H1 (cell line): Measurements from ENCODE around the gene VAMP4. TPM values are rescaled to one million over a fixed set of nuclear protein-coding genes. Genes with fewer than 3 reads are reported as not detected.

Experiments used
- CTCF ChIA-PET: fragments of 300-600 bp; sonication (Branson Sonifier 250); formaldehyde crosslinking; loops from one replicate; lab custom pipeline; 2021; ENCODE audit not compliant: partially characterized antibody; lab: Charles Lee
- POLR2A ChIA-PET: fragments of 300-600 bp; sonication (Branson Sonifier 250); formaldehyde crosslinking; loops from one replicate; lab custom pipeline; 2021; ENCODE audit warnings: inconsistent platforms; ENCODE audit not compliant: partially characterized antibody; lab: Charles Lee
- DNase-seq, 2 experiments: peaks; one replicate each; pipeline versions ENCODE4 v3.0.0 to v3.0.0-alpha.2; 2010 to 2022; ENCODE audit warnings: low spot score in 2 of 2, low read depth in 1 of 2, mixed read lengths in 1 of 2
- FAIRE-seq: peaks from 2 replicates; lab custom pipeline; 2011; peaks lifted over from hg19 to GRCh38; lab: Jason Lieb, UNC
- H2AFZ ChIP-seq: 2 replicates; pipeline ENCODE4 v1.8.1; 2012; ENCODE audit warnings: low read length, inconsistent platforms
- H2AK5ac ChIP-seq: 2 replicates; pipeline ENCODE4 v1.6.1; 2013; ENCODE audit warnings: low read depth, low read length
- H2BK120ac ChIP-seq: replicated peaks from 2 replicates; pipeline ENCODE3; 2013; ENCODE audit warnings: low read depth, low read length, inconsistent platforms
- H2BK12ac ChIP-seq: 2 replicates; pipeline ENCODE4 v1.6.1; 2013; ENCODE audit warnings: low read depth, low read length
- H2BK15ac ChIP-seq: 2 replicates; pipeline ENCODE4 v1.6.1; 2013; ENCODE audit warnings: low read length
- H2BK20ac ChIP-seq: 2 replicates; pipeline ENCODE4 v1.6.1; 2013; ENCODE audit warnings: low read length
- H2BK5ac ChIP-seq: 2 replicates; pipeline ENCODE4 v1.6.1; 2013; ENCODE audit warnings: low read depth, low read length
- H3K14ac ChIP-seq: 2 replicates; pipeline ENCODE4 v1.6.1; 2013; ENCODE audit warnings: inconsistent platforms; ENCODE audit not compliant: insufficient read length
- H3K18ac ChIP-seq: 2 replicates; pipeline ENCODE4 v1.6.1; 2013; ENCODE audit warnings: low read length; ENCODE audit errors: extremely low read depth
- H3K23ac ChIP-seq: 2 replicates; pipeline ENCODE4 v1.6.1; 2013; ENCODE audit warnings: inconsistent platforms; ENCODE audit not compliant: insufficient read length
- H3K23me2 ChIP-seq: 2 replicates; pipeline ENCODE4 v1.6.1; 2013; ENCODE audit warnings: low read depth, low read length
- H3K27ac ChIP-seq: 2 replicates; pipeline ENCODE4 v1.6.1; 2011; ENCODE audit warnings: low read depth, low read length, inconsistent platforms
- H3K27me3 ChIP-seq, 4 experiments: replicated peaks in 1 of 4; 1 replicate in 1 of 4; 2 replicates in 3 of 4; pipeline versions ENCODE4 v1.6.1 to v1.8.1; 2011 to 2013; ENCODE audit warnings: low read length in 3 of 4, mild to moderate bottlenecking in 3 of 4, inconsistent platforms in 2 of 4, mixed read lengths in 2 of 4, moderate library complexity in 1 of 4; ENCODE audit not compliant: control insufficient read depth in 3 of 4, insufficient read depth in 3 of 4; ENCODE audit errors: extremely low read depth in 1 of 4
- H3K36me3 ChIP-seq, 4 experiments: 2 replicates each; pipeline versions ENCODE4 v1.6.1 to v1.8.1; 2011 to 2013; ENCODE audit warnings: mild to moderate bottlenecking in 4 of 4, low read length in 3 of 4, moderate library complexity in 2 of 4, control low read depth in 1 of 4, inconsistent platforms in 1 of 4; ENCODE audit not compliant: insufficient read depth in 4 of 4, control insufficient read depth in 2 of 4
- H3K4ac ChIP-seq: replicated peaks from 2 replicates; pipeline ENCODE3; 2013; ENCODE audit warnings: low read length, low read depth, mixed read lengths, inconsistent platforms; ENCODE audit not compliant: insufficient read length
- H3K4me1 ChIP-seq, 4 experiments: replicated peaks in 1 of 4; 1 replicate in 1 of 4; 2 replicates in 3 of 4; pipeline versions ENCODE4 v1.6.1 to v1.8.1; 2011 to 2013; ENCODE audit warnings: low read length in 3 of 4, inconsistent platforms in 2 of 4, mixed read lengths in 1 of 4; ENCODE audit not compliant: insufficient read depth in 4 of 4, control insufficient read depth in 3 of 4
- H3K4me2 ChIP-seq, 2 experiments: 2 replicates each; pipeline versions ENCODE4 v1.6.1 to v1.8.1; 2011 to 2013; ENCODE audit warnings: low read depth in 2 of 2, low read length in 2 of 2, control low read depth in 1 of 2, inconsistent platforms in 1 of 2, mild to moderate bottlenecking in 1 of 2; ENCODE audit not compliant: insufficient read depth in 1 of 2
- H3K4me3 ChIP-seq, 4 experiments: fragments of 200-600, 300-600 bp in 1 of 4; sonication (generic), shearing (Covaris generic), sonication (Bioruptor Twin) in 1 of 4; 2 replicates each; pipeline versions ENCODE4 v1.5.1 to v1.8.1; 2011 to 2016; ENCODE audit warnings: low read length in 4 of 4, low read depth in 3 of 4, control low read depth in 2 of 4, inconsistent platforms in 2 of 4, mild to moderate bottlenecking in 2 of 4, mixed read lengths in 1 of 4, moderate library complexity in 1 of 4; ENCODE audit not compliant: insufficient read depth in 2 of 4; ENCODE audit errors: extremely low read depth in 1 of 4
- H3K56ac ChIP-seq: replicated peaks from 2 replicates; pipeline ENCODE3; 2013; ENCODE audit warnings: low read depth, mild to moderate bottlenecking, mixed read lengths, low read length, inconsistent platforms; ENCODE audit not compliant: insufficient read length
- H3K79me1 ChIP-seq: 2 replicates; pipeline ENCODE4 v1.6.1; 2013; ENCODE audit warnings: low read depth, low read length, control low read depth
- H3K79me2 ChIP-seq, 2 experiments: 2 replicates each; pipeline versions ENCODE4 v1.6.1 to v1.8.1; 2012 to 2013; ENCODE audit warnings: low read length in 2 of 2, mild to moderate bottlenecking in 2 of 2, inconsistent platforms in 1 of 2; ENCODE audit not compliant: insufficient read depth in 2 of 2, control insufficient read depth in 1 of 2
- H3K9ac ChIP-seq, 4 experiments: replicated peaks in 1 of 4; 1 replicate in 1 of 4; 2 replicates in 3 of 4; pipeline versions ENCODE4 v1.6.1 to v1.8.1; 2011 to 2013; ENCODE audit warnings: low read depth in 3 of 4, low read length in 3 of 4, control low read depth in 2 of 4, mild to moderate bottlenecking in 2 of 4, moderate library complexity in 2 of 4, inconsistent platforms in 1 of 4; ENCODE audit errors: extremely low read depth in 1 of 4
- H3K9me3 ChIP-seq, 2 experiments: 2 replicates each; pipeline versions ENCODE4 v1.6.1 to v1.8.1; 2012 to 2013; ENCODE audit warnings: mild to moderate bottlenecking in 2 of 2, moderate library complexity in 2 of 2, control low read depth in 1 of 2, inconsistent platforms in 1 of 2, low read depth in 1 of 2, low read length in 1 of 2, mixed read lengths in 1 of 2; ENCODE audit not compliant: insufficient read depth in 2 of 2
- H4K20me1 ChIP-seq, 2 experiments: replicated peaks in 1 of 2; 2 replicates each; pipeline versions ENCODE3 to v1.8.1; 2011 to 2013; ENCODE audit warnings: inconsistent platforms in 2 of 2, low read length in 2 of 2, mild to moderate bottlenecking in 1 of 2; ENCODE audit not compliant: insufficient read depth in 2 of 2, control insufficient read depth in 1 of 2
- H4K5ac ChIP-seq: 2 replicates; pipeline ENCODE4 v1.6.1; 2013; ENCODE audit warnings: low read length, low read depth, mixed read lengths, inconsistent platforms; ENCODE audit not compliant: insufficient read length
- H4K8ac ChIP-seq: 2 replicates; pipeline ENCODE4 v1.8.0; 2013; ENCODE audit warnings: mild to moderate bottlenecking, moderate library complexity, low read length, inconsistent platforms; ENCODE audit not compliant: insufficient read depth; ENCODE audit errors: extremely low read depth
- H4K91ac ChIP-seq: replicated peaks from 2 replicates; pipeline ENCODE3; 2013; ENCODE audit warnings: low read length, mixed read lengths, inconsistent platforms; ENCODE audit not compliant: insufficient read length
- EZH2 ChIP-seq: fragments of 200-600 bp; sonication (generic); IDR thresholded peaks from 2 replicates; pipeline ENCODE4 v1.7.1; 2012; ENCODE audit warnings: low read depth, mild to moderate bottlenecking, moderate library complexity, low read length, inconsistent platforms; ENCODE audit not compliant: severe bottlenecking
- JUN ChIP-seq: IDR thresholded peaks from 2 replicates; pipeline ENCODE4 v1.6.1; 2011; ENCODE audit warnings: low read depth, mild to moderate bottlenecking, improper control_type of control experiment, low read length
- KDM4A ChIP-seq: IDR thresholded peaks from one replicate; pipeline ENCODE4 v1.7.1; 2012; ENCODE audit warnings: low read depth, mild to moderate bottlenecking, moderate library complexity, low read length, inconsistent platforms; ENCODE audit not compliant: severe bottlenecking
- SP2 ChIP-seq: IDR thresholded peaks from 2 replicates; pipeline ENCODE4 v1.6.1; 2012; ENCODE audit warnings: mild to moderate bottlenecking, low read length, inconsistent platforms
- SP4 ChIP-seq: IDR thresholded peaks from 2 replicates; pipeline ENCODE4 v1.6.1; 2012; ENCODE audit warnings: low read length, inconsistent platforms
- polyA plus RNA-seq, 7 experiments: library from polyadenylated mRNA; depleted of rRNA in 3 of 7; stranded (reverse) in 5 of 7; unstranded in 2 of 7; fragments of >200 nt in 5 of 7; fragments of 200-250 nt in 2 of 7; gene quantifications; 1 replicate in 5 of 7; 2 replicates in 1 of 7; 4 replicates in 1 of 7; pipeline versions ENCODE4 v1.2.1 to v1.2.3, GENCODE V29; 2011 to 2013; ENCODE audit warnings: missing spikeins in 2 of 7, mixed read lengths in 2 of 7
- total RNA-seq: library from RNA; stranded (reverse); fragmentation: NEBNext Ultra II Directional; extraction: Animal tissue kit (Norgen Biotek cat#: 25700); gene quantifications from 2 replicates; pipeline ENCODE4 v1.2.1, GENCODE V29; 2021
- TF ChIP-seq, protein P1 (sequence below), 3 experiments: IDR thresholded peaks; 1 replicate in 2 of 3; 2 replicates in 1 of 3; pipeline versions ENCODE4 v1.5.1 to v1.6.1; 2011; ENCODE audit warnings: low read length in 3 of 3, mild to moderate bottlenecking in 3 of 3, inconsistent platforms in 2 of 3, low read depth in 1 of 3, moderate library complexity in 1 of 3; ENCODE audit not compliant: insufficient read depth in 1 of 3; ENCODE audit errors: control extremely low read depth in 1 of 3

Gene VAMP4
- total and polyA plus RNA-seq, 2 of the 8 experiments (the other 6 are each of a cell fraction or from before 2014, with no cell fraction given): 1.6 to 13.9 TPM

DNA sequence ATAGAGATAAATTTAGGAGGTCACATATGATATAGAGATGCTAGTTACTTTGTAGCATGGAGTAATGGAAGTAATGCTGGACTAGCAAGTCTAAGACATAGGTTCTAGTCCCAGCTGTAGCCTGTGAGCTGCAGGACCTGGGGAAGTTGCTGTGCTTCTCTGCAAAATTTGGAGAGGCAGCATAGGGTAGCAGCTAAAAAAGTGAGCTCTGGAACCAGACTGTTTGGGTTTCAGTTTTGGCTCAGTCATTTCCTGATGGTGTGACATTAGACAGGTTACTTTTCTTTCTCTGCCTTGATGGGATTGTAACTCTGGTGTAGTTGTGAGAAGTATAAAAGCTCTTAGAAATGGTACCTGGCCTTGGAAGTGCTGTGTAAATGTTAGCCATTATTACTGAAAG is 42.9 kb upstream of the VAMP4 start:
- Histone ChIP-seq H3K4me2 (no peak overlapping the region), H4K8ac (no peak overlapping the region), H3K9ac (no peak overlapping the region), H2AK5ac (no peak overlapping the region), H3K4ac (no peak overlapping the region), H2BK12ac (no peak overlapping the region), H3K36me3 (peaks cover 31 to 62% (median 55%) of the 10 kb centered on the region in 4 experiments), H3K9me3 (no peaks in the 10 kb centered on the region), H2BK120ac (no peak overlapping the region), H2BK5ac (no peak overlapping the region), H4K5ac (no peak overlapping the region), H3K27me3 (no peaks in the 10 kb centered on the region), H2BK15ac (no peak overlapping the region), H3K14ac (no peak overlapping the region), H4K20me1 (peaks cover 2 to 14% of the 10 kb centered on the region in 2 experiments), H3K23ac (no peak overlapping the region), H3K56ac (no peak overlapping the region), H3K18ac (no peak overlapping the region), H3K4me1 (peaks cover 0 to 4% (median 2%) of the 10 kb centered on the region in 4 experiments; a peak in 4 of 7 replicates), H3K4me3 (no peak overlapping the region), H3K79me2 (peaks cover 17 to 59% of the 10 kb centered on the region in 2 experiments), H2BK20ac (no peak overlapping the region), H2AFZ (no peak overlapping the region), H3K23me2 (peaks cover 5% of the 10 kb centered on the region), H3K27ac (no peak overlapping the region), H4K91ac (no peak overlapping the region), H3K79me1 (peaks cover 21% of the 10 kb centered on the region)
- CTCF ChIA-PET: interaction anchor here (1.1 to 2.4 kb wide), 7 partner anchors 16 to 269 kb away, joined by 3 to 24 read pairs (median 6); no protein-coding TSS in a partner anchor
- FAIRE-seq: no peak
- POLR2A ChIA-PET: interaction anchor here (1.3 kb wide), 1 partner anchor 30 kb away, joined by 3 read pairs; no protein-coding TSS in a partner anchor
- DNase-seq: no peak
- TF ChIP-seq SP4: no peak
- TF ChIP-seq EZH2: no peak
- no peak for TF ChIP-seq JUN
- no peak for TF ChIP-seq KDM4A
- TF ChIP-seq SP2: no peak
- TF ChIP-seq, protein P1, sequence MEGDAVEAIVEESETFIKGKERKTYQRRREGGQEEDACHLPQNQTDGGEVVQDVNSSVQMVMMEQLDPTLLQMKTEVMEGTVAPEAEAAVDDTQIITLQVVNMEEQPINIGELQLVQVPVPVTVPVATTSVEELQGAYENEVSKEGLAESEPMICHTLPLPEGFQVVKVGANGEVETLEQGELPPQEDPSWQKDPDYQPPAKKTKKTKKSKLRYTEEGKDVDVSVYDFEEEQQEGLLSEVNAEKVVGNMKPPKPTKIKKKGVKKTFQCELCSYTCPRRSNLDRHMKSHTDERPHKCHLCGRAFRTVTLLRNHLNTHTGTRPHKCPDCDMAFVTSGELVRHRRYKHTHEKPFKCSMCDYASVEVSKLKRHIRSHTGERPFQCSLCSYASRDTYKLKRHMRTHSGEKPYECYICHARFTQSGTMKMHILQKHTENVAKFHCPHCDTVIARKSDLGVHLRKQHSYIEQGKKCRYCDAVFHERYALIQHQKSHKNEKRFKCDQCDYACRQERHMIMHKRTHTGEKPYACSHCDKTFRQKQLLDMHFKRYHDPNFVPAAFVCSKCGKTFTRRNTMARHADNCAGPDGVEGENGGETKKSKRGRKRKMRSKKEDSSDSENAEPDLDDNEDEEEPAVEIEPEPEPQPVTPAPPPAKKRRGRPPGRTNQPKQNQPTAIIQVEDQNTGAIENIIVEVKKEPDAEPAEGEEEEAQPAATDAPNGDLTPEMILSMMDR (IDR thresholded peaks at IDR 0.05; ENCODE audit: control extremely low read depth in 1 of 3, insufficient read depth in 1 of 3, low read depth in 1 of 3, low read length in 3 of 3): no peak
